Raji (cell line): Measurements from ENCODE around the gene MAP4K2.

Source experiments
- POLR2A ChIP-seq: IDR thresholded peaks from 2 replicates; pipeline ENCODE4 v1.6.1; 2011; ENCODE audit warnings: low read depth, low read length, control low read depth; ENCODE audit not compliant: insufficient read depth

Gene MAP4K2

DNA sequence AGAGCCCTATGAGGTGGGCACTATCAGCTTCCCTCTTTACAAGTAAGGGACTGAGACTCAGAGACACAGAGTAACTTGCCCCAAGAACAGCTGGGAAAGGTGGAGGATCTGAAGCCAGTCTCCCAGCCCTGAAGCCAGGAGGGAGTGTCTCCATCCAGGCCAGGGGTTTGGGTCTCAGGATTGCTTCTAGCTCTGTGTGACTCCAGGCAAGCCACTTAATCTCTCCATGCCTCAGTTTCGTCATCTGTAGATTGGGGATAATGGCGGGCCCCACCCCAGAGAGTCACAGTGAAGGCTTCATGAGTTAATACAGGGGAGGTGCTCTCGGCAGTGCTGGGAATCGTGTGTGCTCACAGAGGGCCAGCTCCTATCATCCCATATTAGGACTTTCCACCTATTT lies 10.5 kb downstream of the MAP4K2 start:
- TF ChIP-seq POLR2A = no peak

- no peak for TF ChIP-seq POLR2A
Measured at GRCh38 chr11:64791781-64792291, 11.2 kb downstream of the MAP4K2 start.

DNA sequence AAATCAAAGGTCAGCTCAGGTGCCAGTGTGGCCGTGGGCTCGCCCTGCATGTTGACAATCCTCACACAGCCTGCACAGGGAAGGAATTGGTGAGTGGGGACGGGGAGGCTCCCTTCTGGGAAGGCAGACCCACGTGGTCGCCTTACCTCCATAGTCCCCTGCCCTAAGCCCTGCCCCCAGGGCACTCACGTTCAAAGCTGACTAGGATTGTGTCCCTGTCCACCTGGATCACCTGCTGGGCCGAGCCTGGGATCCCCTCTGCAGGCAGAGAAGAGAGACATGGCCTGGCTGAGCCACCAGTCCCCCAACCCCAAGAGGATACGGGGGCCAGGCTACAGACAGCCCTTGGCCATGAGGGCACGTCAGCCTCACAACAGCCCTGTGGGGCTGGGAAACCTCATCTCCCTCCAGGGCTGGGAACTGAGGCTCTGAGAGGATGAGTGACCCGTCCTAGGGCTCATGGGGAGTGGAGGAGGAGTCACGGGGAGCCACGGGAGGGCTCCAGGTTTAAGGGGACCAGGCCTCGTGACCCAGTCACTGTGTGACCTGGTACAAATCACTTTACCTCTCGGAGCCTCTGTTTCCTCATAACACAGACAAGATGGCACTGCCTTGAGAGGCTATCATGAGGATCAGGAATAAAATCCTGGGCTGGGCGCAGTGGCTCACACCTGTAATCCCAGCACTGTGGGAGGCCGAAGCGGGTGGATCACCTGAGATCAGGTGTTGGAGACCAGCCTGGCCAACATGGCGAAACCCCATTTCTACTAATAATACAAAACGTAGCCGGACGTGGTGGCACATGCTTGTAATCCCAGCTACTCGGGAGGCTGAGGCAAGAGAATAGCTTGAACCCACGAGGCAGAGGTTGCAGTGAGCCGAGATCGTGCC lies 12.6 kb downstream of the MAP4K2 start:
- TF ChIP-seq POLR2A = no peak

GRCh38 chr11:64789331-64790204 lies 13.4 kb downstream of the MAP4K2 start:
- TF ChIP-seq POLR2A = no peak

DNA sequence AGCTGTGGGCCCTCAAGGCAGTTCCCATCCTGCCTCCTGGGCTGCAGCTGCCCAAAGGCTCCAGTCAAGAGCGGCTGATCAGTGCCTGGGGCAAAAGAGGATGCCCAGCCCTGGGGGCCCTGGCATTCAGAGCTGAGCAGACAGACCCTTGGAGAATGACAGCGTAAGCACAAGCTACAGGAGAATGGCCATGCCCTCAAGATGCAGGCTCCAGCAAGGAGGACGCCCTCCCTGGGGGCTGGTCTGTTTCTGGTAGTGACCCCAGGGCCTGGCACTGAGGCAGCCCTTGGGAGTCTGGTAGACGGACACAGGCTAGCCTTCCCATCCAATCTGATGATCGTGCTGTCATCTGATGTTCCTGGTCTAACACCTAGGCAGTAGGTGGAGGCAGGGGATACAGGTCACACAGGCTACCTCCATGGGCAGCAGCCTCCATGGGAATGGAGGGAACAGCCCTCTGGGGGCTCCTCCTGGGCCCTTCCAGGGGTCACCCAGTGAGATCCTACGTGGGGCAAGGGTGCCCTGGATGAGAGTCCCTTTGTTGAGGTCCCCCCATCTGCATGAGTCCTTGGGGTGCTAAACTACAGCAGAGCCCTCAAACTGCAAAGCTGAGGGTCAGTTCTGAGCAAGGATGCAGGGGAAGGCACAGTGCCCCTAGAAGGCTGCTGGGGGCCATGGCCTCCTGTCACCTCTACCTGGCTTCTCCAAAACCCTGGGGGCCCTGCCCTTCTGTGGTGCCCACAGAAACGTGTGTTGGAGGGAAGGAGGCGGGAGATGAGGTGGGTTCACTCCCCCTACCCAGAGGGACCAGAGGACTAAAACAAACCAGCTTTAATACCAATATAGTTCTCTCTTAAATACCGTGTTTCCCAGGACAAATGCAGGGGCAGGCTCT lies 14.4 kb downstream of the MAP4K2 start:
- no peak for TF ChIP-seq POLR2A

- no peak for TF ChIP-seq POLR2A
Measured at GRCh38 chr11:64787526-64788320, 15.3 kb downstream of the MAP4K2 start.

- TF ChIP-seq POLR2A = no peak
Measured at GRCh38 chr11:64786308-64786707, 16.7 kb downstream of the MAP4K2 start.

DNA sequence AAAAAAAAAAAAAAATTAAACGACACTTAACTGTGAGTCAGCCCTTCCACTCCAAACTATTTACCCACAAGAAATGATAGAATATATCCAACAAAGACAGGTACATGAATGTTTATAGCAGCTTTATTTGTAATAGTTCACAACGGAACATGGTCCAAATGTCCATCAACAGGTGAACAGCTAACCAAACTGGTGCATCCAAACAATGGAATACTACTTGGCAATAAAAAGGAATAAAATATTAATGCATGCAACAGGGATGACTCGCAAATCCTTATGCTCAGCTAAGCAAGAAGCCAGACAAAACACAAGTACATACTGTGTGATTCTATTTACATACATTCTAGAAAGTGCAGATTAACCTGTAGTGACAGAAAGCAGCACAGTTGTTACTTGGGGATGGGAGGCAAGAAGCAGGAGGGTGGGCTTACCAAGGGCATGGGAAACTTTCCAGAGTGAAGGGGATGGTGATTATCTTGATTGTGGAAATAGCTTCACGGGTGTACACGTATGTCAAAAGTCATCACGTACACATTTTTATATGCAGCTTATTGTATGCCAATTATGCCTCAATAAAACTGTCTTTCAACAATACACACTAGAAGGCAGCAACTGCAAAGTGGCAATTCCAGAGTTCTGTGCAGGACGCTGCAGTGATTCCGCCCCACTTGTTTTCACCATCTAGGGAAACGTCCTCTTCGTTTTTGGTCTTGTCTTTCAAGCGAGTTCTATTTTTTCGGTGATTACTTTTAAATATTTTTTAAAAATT lies 18.0 kb downstream of the MAP4K2 start:
- TF ChIP-seq POLR2A = no peak

GRCh38 chr11:64778473-64779298 lies 24.3 kb downstream of the MAP4K2 start, which contains the start of gene SF1:
TSS of gene SF1 (minus strand) at chr11:64778542. CDS start at chr11:64778392, 150 bp downstream.
- peak; percentile 92 for TF ChIP-seq POLR2A

GRCh38 chr11:64778223-64778472 lies 24.9 kb downstream of the MAP4K2 start:
- no peak for TF ChIP-seq POLR2A

- TF ChIP-seq POLR2A = no peak
Measured at GRCh38 chr11:64777449-64778222, 25.4 kb downstream of the MAP4K2 start.

- no peak for TF ChIP-seq POLR2A
Measured at GRCh38 chr11:64776875-64777274, 26.1 kb downstream of the MAP4K2 start.
